ENCODE results near the gene IL1RL2.

IL1RL2 gene

GRCh38 chr2:102144128-102144527 is 42.7 kb upstream of the IL1RL2 start:
- no peak overlapping the region for H3K4me3 ChIP-seq (ENCODE audit: low read depth, low read length, poor library complexity, severe bottlenecking)
- H3F3A ChIP-seq (ENCODE audit: insufficient read depth, low read length), result no peaks in the 10 kb centered on the region
- no peak overlapping the region for H3K9ac ChIP-seq (ENCODE audit: low read length)
- no peak overlapping the region for H3K4me2 ChIP-seq (ENCODE audit: low read length)
- H3K79me2 ChIP-seq (ENCODE audit: insufficient read depth, low read length), result no peaks in the 10 kb centered on the region
- H4K20me1 ChIP-seq (ENCODE audit: insufficient read depth, low read length), result no peaks in the 10 kb centered on the region
- no peaks in the 10 kb centered on the region for H3K9me2 ChIP-seq (ENCODE audit: low read depth, low read length)
- no peak overlapping the region for H2AFZ ChIP-seq (ENCODE audit: low read length)
- no peaks in the 10 kb centered on the region for H3K27me3 ChIP-seq (ENCODE audit: insufficient read depth, low read length)
- no peaks in the 10 kb centered on the region for H3K36me3 ChIP-seq (ENCODE audit: insufficient read depth, low read length)
- no peaks in the 10 kb centered on the region for H3K4me1 ChIP-seq (ENCODE audit: insufficient read depth, low read length, severe bottlenecking)
- no peak for TF ChIP-seq CTCF (IDR thresholded peaks at IDR 0.05; ENCODE audit: low read length)
- no peak for TF ChIP-seq EZH2 (IDR thresholded peaks at IDR 0.05; ENCODE audit: borderline replicate concordance, low read length)
- no peaks in the 10 kb centered on the region for H3K9me3 ChIP-seq (ENCODE audit: low read length)
- no peak overlapping the region for H3K27ac ChIP-seq (ENCODE audit: low read depth, low read length, poor library complexity, severe bottlenecking)

DNA sequence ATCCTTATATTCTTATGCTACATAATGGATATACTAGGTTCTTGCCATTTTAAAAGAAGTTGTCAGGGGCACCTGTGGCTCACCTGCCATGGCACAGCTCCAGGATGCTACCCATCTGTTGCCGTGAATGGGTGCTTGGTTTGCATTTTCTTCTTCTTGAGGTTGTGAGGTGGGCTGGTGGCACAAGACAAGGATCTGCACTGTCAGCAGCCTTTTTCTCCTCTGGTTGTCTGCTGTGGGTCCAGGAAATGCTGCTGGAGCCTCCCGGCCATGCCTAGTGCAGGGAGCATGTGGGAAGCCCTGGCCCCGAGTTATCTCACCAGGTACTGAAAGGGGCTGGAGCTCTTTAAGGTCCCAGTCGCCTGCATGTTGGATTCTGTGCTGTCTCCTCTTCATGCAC is 41.7 kb upstream of the IL1RL2 start:
- no peak overlapping the region for H3K27ac ChIP-seq (ENCODE audit: low read depth, low read length, poor library complexity, severe bottlenecking)
- TF ChIP-seq CTCF (IDR thresholded peaks at IDR 0.05; ENCODE audit: low read length) (no peak), EZH2 (IDR thresholded peaks at IDR 0.05; ENCODE audit: borderline replicate concordance, low read length) (no peak)
- H3K27me3 ChIP-seq (ENCODE audit: insufficient read depth, low read length), result no peaks in the 10 kb centered on the region
- H2AFZ ChIP-seq (ENCODE audit: low read length), result no peak overlapping the region
- no peaks in the 10 kb centered on the region for H3K9me3 ChIP-seq (ENCODE audit: low read length)
- no peak overlapping the region for H3K4me3 ChIP-seq (ENCODE audit: low read depth, low read length, poor library complexity, severe bottlenecking)
- no peaks in the 10 kb centered on the region for H3F3A ChIP-seq (ENCODE audit: insufficient read depth, low read length)
- no peak overlapping the region for H3K9ac ChIP-seq (ENCODE audit: low read length)
- no peaks in the 10 kb centered on the region for H3K36me3 ChIP-seq (ENCODE audit: insufficient read depth, low read length)
- H4K20me1 ChIP-seq (ENCODE audit: insufficient read depth, low read length), result no peaks in the 10 kb centered on the region
- H3K4me2 ChIP-seq (ENCODE audit: low read length), result no peak overlapping the region
- no peaks in the 10 kb centered on the region for H3K4me1 ChIP-seq (ENCODE audit: insufficient read depth, low read length, severe bottlenecking)
- no peaks in the 10 kb centered on the region for H3K79me2 ChIP-seq (ENCODE audit: insufficient read depth, low read length)
- no peaks in the 10 kb centered on the region for H3K9me2 ChIP-seq (ENCODE audit: low read depth, low read length)

DNA sequence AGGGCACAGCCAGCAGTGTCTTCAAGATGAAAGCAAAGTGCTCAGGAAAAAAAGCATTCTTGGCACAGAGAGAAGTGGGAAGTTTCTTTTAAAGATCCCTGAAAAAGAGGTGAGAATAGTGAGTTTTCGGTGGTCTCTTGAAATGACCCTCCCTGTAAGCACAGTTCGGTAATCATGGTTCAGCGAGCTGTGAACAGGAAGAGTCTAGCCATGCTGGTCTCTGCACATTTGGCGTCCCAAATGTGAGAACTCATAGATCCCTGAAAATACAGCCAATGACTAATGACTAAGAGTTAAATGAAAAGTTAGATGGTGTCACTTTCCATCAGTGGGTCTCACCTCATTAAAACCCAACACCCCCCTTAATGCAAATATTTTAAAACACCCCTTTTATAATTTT is 40.9 kb upstream of the IL1RL2 start:
- H3K36me3 ChIP-seq (ENCODE audit: insufficient read depth, low read length), result no peaks in the 10 kb centered on the region
- H3K4me3 ChIP-seq (ENCODE audit: low read depth, low read length, poor library complexity, severe bottlenecking), result no peak overlapping the region
- H3K27ac ChIP-seq (ENCODE audit: low read depth, low read length, poor library complexity, severe bottlenecking), result no peak overlapping the region
- H4K20me1 ChIP-seq (ENCODE audit: insufficient read depth, low read length), result no peaks in the 10 kb centered on the region
- no peaks in the 10 kb centered on the region for H3K9me3 ChIP-seq (ENCODE audit: low read length)
- no peaks in the 10 kb centered on the region for H3K4me1 ChIP-seq (ENCODE audit: insufficient read depth, low read length, severe bottlenecking)
- no peak overlapping the region for H2AFZ ChIP-seq (ENCODE audit: low read length)
- no peak overlapping the region for H3K9ac ChIP-seq (ENCODE audit: low read length)
- H3K27me3 ChIP-seq (ENCODE audit: insufficient read depth, low read length), result no peaks in the 10 kb centered on the region
- TF ChIP-seq EZH2 (IDR thresholded peaks at IDR 0.05; ENCODE audit: borderline replicate concordance, low read length), result no peak
- TF ChIP-seq CTCF (IDR thresholded peaks at IDR 0.05; ENCODE audit: low read length), result no peak
- no peaks in the 10 kb centered on the region for H3K79me2 ChIP-seq (ENCODE audit: insufficient read depth, low read length)
- H3K9me2 ChIP-seq (ENCODE audit: low read depth, low read length), result no peaks in the 10 kb centered on the region
- H3K4me2 ChIP-seq (ENCODE audit: low read length), result no peak overlapping the region
- no peaks in the 10 kb centered on the region for H3F3A ChIP-seq (ENCODE audit: insufficient read depth, low read length)

Measured in OCI-LY1 (cell line).